ENCODE data around the gene HADHB.
"Not testable (repeated sequence)": the region's sequence is repeated elsewhere in the genome, so short reads cannot be mapped to it uniquely, and the experiment has no call there.

Gene HADHB

GRCh38 chr2:26245810-26246209 lies 1.1 kb downstream of the HADHB start:
- no peak for DNase-seq

DNA sequence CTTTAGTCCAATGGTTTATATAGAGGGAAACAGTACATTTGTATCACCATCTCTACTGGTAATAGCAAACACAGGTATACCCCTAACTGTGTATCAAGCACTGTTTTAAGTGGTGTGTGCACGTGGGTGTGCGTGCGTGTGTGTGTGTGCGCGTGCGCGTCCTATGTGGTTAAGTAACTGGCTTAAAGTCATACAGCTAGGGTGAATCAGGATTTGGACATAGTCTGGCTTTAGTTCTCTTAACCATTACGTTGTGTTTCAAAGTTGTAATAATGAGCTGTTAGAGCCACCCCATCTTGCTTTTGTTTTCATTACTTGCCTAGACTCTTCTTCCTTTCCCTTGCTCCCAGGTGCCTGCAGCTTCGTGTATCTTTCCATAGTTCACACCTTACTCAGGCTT lies 2.1 kb downstream of the HADHB start:
- DNase-seq = no peak

- DNase-seq = no peak
Measured at GRCh38 chr2:26249625-26250024, 4.9 kb downstream of the HADHB start.

DNA sequence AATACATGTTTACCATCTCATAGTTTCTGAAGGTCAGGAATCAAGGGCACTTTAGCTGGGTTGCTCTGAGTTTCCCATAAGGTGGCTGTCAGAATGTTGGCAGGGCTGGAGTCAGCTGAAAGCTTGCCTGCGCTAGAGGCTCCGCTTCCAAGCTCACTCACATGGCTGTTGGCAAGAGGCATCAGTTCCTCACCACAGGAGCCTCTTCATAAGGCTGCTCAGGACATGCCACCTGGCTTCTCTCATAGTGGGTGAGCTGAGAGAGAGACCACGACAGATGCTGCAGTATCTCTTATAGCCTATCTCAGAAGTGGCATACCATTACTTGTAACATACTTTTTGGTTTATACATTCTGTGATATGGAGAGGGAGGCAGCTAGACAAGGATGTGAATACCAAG lies 7.2 kb downstream of the HADHB start:
- DNase-seq = no peak

- no peak for DNase-seq
Measured at GRCh38 chr2:26255759-26256384, 11.1 kb downstream of the HADHB start.

- DNase-seq = not testable (repeated sequence)
Measured at GRCh38 chr2:26258836-26259235, 14.1 kb downstream of the HADHB start.

DNA sequence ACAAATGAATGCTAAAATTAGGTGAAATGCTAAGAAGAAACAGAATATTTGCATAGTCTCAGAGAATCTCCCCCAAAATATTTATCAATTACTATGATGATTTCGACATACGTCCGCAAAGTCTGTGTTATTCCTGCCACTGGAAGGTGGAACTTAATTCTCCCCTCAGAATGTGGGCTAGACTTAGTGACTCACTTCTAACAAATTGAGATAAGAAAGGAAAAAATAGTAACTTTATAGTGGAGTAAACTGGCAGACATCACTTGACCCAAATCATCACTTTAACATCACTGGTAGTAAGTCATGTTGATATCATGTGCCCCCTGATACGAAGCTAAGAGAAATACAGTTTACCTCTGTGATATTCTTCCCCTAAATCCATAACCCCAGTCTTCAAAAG lies 23.5 kb downstream of the HADHB start:
- DNase-seq = no peak

DNA sequence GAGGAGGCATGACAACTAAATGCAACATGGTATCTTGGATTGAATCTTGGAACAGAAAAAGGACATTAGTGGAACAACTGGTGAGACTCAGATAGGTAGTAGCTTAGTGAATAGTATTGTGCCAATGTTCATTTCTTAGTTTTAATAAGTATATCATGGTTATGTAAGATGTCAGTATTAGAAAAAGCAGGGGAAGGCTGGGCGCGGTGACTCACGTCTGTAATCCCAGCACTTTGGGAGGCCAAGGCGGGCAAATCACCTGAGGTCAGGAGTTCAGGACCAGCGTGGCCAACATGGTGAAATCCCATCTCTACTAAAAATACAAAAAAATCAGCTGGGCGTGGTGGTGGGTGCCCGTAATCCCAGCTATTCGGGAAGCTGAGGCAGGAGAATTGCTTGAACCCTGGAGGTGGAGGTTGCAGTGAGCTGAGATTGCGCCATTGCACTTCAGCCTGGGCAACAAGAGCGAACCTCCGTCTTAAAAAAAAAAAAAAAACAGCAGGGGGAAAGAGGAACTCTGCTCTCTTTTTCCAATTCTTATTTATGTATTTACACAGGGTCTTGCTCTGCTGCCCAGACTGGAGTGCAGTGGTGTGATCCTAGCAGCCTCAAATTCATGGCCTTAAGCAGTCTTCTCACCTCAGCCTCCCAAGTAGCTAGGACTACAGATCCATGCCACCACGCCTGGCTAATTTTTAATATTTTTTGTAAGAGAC lies 24.1 kb downstream of the HADHB start:
- not testable (repeated sequence) for DNase-seq

- no peak for DNase-seq
Measured at GRCh38 chr2:26269571-26270158, 24.9 kb downstream of the HADHB start.

DNA sequence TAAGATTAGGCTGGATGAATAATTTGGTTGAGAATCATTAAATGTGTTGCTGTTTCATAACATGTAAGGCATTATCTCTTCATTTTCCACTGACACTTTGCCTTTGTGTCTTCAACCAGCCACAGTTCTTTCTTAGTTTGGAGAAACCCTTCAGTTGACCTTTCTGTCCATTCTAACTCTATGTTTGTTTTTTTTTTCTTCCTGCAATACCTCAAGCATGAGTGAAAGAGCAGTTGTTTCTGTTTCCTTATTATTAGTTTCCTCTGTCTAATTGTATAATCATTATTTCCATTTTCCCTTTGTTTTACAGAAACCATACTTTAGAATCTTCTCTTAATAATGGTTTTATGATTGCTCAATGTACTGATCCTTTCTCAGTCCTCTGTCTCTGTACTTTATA lies 25.6 kb downstream of the HADHB start:
- no peak for DNase-seq

- no peak for DNase-seq
Measured at GRCh38 chr2:26273501-26273900, 28.8 kb downstream of the HADHB start.

GRCh38 chr2:26274058-26274613 lies 29.4 kb downstream of the HADHB start:
- peak; percentile 31 for DNase-seq

- DNase-seq = no peak
Measured at GRCh38 chr2:26276484-26277227, 31.9 kb downstream of the HADHB start.

GRCh38 chr2:26279886-26280285 lies 35.1 kb downstream of the HADHB start:
- no peak for DNase-seq

GRCh38 chr2:26281226-26281625 lies 36.5 kb downstream of the HADHB start:
- DNase-seq = no peak

DNA sequence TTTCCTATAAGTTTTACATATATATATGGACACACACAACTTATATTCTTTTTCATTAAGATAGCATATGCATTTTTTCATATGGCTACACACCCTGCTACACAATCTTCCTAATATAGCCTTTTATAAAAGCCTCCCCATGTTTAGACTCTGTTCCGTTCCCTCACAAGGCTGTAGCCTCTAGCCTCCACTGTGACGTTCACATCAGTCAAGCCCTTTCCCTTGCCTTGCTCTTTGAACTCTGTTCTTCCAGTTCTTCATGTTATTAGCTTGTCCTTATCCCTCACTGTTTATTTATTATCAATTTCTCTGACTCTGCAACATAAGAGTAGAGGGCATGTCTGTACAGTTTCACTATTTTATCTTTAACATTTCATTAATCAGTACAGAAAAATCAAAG lies 38.9 kb downstream of the HADHB start:
- no peak for DNase-seq

GRCh38 chr2:26284132-26284531 lies 39.4 kb downstream of the HADHB start:
- no peak for DNase-seq

DNA sequence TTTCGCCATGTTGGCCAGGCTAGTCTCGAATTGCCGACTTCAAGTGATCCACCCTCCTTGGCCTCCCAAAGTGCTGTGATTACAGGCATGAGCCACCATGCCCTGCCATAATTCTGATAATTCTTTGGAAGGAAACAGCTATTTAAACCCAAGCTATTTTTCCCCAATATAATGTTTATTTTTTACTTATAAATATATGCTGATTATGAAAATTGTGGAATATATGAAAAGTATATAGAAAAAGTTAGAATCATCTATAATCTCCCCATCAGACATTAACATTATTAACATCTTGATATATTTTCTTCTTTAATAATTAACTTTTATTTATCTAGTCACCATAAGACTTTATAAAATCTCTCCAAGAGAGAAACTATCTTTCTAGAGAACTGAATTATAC lies 41.2 kb downstream of the HADHB start:
- no peak for DNase-seq

- no peak for DNase-seq
Measured at GRCh38 chr2:26290001-26290400, 45.3 kb downstream of the HADHB start.

GRCh38 chr2:26292646-26293045 lies 47.9 kb downstream of the HADHB start:
- no peak for DNase-seq

GRCh38 chr2:26295511-26295910 lies 50.8 kb downstream of the HADHB start:
- DNase-seq = no peak

DNA sequence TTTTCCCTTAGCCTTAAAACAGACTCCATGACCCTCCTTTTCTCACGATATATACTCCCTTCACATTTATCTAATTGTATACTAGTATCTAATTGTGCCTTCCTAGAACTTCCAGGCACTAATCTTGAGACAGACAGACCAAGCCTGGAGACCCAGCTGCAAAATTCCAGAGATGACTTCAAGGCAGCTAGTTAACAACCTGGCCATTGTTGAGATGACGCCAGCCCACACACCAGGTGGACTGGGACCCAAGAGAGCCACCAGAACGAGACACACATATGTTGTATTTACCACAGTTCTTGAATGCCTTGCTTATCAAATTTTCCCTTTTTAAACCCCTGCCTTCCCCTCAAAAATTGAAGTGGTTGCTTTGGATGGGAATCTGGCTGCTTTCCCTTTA lies 52.3 kb downstream of the HADHB start:
- no peak for DNase-seq

DNA sequence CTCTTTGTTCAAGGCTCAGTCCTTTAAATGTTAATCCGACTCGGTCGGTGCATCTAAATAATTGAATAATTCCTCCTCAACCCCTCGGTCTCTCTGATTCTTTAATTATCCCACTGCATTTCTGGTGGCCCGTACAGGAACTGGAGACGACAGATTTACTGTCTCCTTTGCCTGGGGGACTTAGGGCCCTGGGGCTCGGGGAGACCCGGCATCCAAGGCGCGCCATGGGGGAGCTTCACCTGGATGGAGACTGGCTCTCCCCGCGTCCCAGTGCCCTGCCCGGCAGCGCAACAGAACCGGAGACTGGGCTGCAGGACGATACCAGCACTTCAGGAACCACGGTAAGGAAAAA lies 53.5 kb downstream of the HADHB start:
- no peak for DNase-seq

All from NCI-H2029 treated with DMSO at 0.1 percent for 48 hours (cell line).